H1 (cell line): ENCODE data around the gene STARD3. TPM values are rescaled to one million over a fixed set of nuclear protein-coding genes. Genes with fewer than 3 reads are reported as not detected.

Experiments
- CTCF ChIA-PET: fragments of 300-600 bp; sonication (Branson Sonifier 250); formaldehyde crosslinking; loops from one replicate; lab custom pipeline; 2021; ENCODE audit not compliant: partially characterized antibody; lab: Charles Lee
- POLR2A ChIA-PET: fragments of 300-600 bp; sonication (Branson Sonifier 250); formaldehyde crosslinking; loops from one replicate; lab custom pipeline; 2021; ENCODE audit warnings: inconsistent platforms; ENCODE audit not compliant: partially characterized antibody; lab: Charles Lee
- DNase-seq, 2 experiments: peaks; one replicate each; pipeline versions ENCODE4 v3.0.0 to v3.0.0-alpha.2; 2010 to 2022; ENCODE audit warnings: low spot score in 2 of 2, low read depth in 1 of 2, mixed read lengths in 1 of 2
- FAIRE-seq: peaks from 2 replicates; lab custom pipeline; 2011; peaks lifted over from hg19 to GRCh38; lab: Jason Lieb, UNC
- H2AFZ ChIP-seq: 2 replicates; pipeline ENCODE4 v1.8.1; 2012; ENCODE audit warnings: low read length, inconsistent platforms
- H2AK5ac ChIP-seq: 2 replicates; pipeline ENCODE4 v1.6.1; 2013; ENCODE audit warnings: low read depth, low read length
- H2BK120ac ChIP-seq: replicated peaks from 2 replicates; pipeline ENCODE3; 2013; ENCODE audit warnings: low read depth, low read length, inconsistent platforms
- H2BK12ac ChIP-seq: 2 replicates; pipeline ENCODE4 v1.6.1; 2013; ENCODE audit warnings: low read depth, low read length
- H2BK15ac ChIP-seq: 2 replicates; pipeline ENCODE4 v1.6.1; 2013; ENCODE audit warnings: low read length
- H2BK20ac ChIP-seq: 2 replicates; pipeline ENCODE4 v1.6.1; 2013; ENCODE audit warnings: low read length
- H2BK5ac ChIP-seq: 2 replicates; pipeline ENCODE4 v1.6.1; 2013; ENCODE audit warnings: low read depth, low read length
- H3K14ac ChIP-seq: 2 replicates; pipeline ENCODE4 v1.6.1; 2013; ENCODE audit warnings: inconsistent platforms; ENCODE audit not compliant: insufficient read length
- H3K18ac ChIP-seq: 2 replicates; pipeline ENCODE4 v1.6.1; 2013; ENCODE audit warnings: low read length; ENCODE audit errors: extremely low read depth
- H3K23ac ChIP-seq: 2 replicates; pipeline ENCODE4 v1.6.1; 2013; ENCODE audit warnings: inconsistent platforms; ENCODE audit not compliant: insufficient read length
- H3K23me2 ChIP-seq: 2 replicates; pipeline ENCODE4 v1.6.1; 2013; ENCODE audit warnings: low read depth, low read length
- H3K27ac ChIP-seq: 2 replicates; pipeline ENCODE4 v1.6.1; 2011; ENCODE audit warnings: low read depth, low read length, inconsistent platforms
- H3K27me3 ChIP-seq, 4 experiments: replicated peaks in 1 of 4; 1 replicate in 1 of 4; 2 replicates in 3 of 4; pipeline versions ENCODE4 v1.6.1 to v1.8.1; 2011 to 2013; ENCODE audit warnings: low read length in 3 of 4, mild to moderate bottlenecking in 3 of 4, inconsistent platforms in 2 of 4, mixed read lengths in 2 of 4, moderate library complexity in 1 of 4; ENCODE audit not compliant: control insufficient read depth in 3 of 4, insufficient read depth in 3 of 4; ENCODE audit errors: extremely low read depth in 1 of 4
- H3K36me3 ChIP-seq, 4 experiments: 2 replicates each; pipeline versions ENCODE4 v1.6.1 to v1.8.1; 2011 to 2013; ENCODE audit warnings: mild to moderate bottlenecking in 4 of 4, low read length in 3 of 4, moderate library complexity in 2 of 4, control low read depth in 1 of 4, inconsistent platforms in 1 of 4; ENCODE audit not compliant: insufficient read depth in 4 of 4, control insufficient read depth in 2 of 4
- H3K4ac ChIP-seq: replicated peaks from 2 replicates; pipeline ENCODE3; 2013; ENCODE audit warnings: low read length, low read depth, mixed read lengths, inconsistent platforms; ENCODE audit not compliant: insufficient read length
- H3K4me1 ChIP-seq, 4 experiments: replicated peaks in 1 of 4; 1 replicate in 1 of 4; 2 replicates in 3 of 4; pipeline versions ENCODE4 v1.6.1 to v1.8.1; 2011 to 2013; ENCODE audit warnings: low read length in 3 of 4, inconsistent platforms in 2 of 4, mixed read lengths in 1 of 4; ENCODE audit not compliant: insufficient read depth in 4 of 4, control insufficient read depth in 3 of 4
- H3K4me2 ChIP-seq, 2 experiments: 2 replicates each; pipeline versions ENCODE4 v1.6.1 to v1.8.1; 2011 to 2013; ENCODE audit warnings: low read depth in 2 of 2, low read length in 2 of 2, control low read depth in 1 of 2, inconsistent platforms in 1 of 2, mild to moderate bottlenecking in 1 of 2; ENCODE audit not compliant: insufficient read depth in 1 of 2
- H3K4me3 ChIP-seq, 4 experiments: fragments of 200-600, 300-600 bp in 1 of 4; sonication (generic), shearing (Covaris generic), sonication (Bioruptor Twin) in 1 of 4; 2 replicates each; pipeline versions ENCODE4 v1.5.1 to v1.8.1; 2011 to 2016; ENCODE audit warnings: low read length in 4 of 4, low read depth in 3 of 4, control low read depth in 2 of 4, inconsistent platforms in 2 of 4, mild to moderate bottlenecking in 2 of 4, mixed read lengths in 1 of 4, moderate library complexity in 1 of 4; ENCODE audit not compliant: insufficient read depth in 2 of 4; ENCODE audit errors: extremely low read depth in 1 of 4
- H3K56ac ChIP-seq: replicated peaks from 2 replicates; pipeline ENCODE3; 2013; ENCODE audit warnings: low read depth, mild to moderate bottlenecking, mixed read lengths, low read length, inconsistent platforms; ENCODE audit not compliant: insufficient read length
- H3K79me1 ChIP-seq: 2 replicates; pipeline ENCODE4 v1.6.1; 2013; ENCODE audit warnings: low read depth, low read length, control low read depth
- H3K79me2 ChIP-seq, 2 experiments: 2 replicates each; pipeline versions ENCODE4 v1.6.1 to v1.8.1; 2012 to 2013; ENCODE audit warnings: low read length in 2 of 2, mild to moderate bottlenecking in 2 of 2, inconsistent platforms in 1 of 2; ENCODE audit not compliant: insufficient read depth in 2 of 2, control insufficient read depth in 1 of 2
- H3K9ac ChIP-seq, 4 experiments: replicated peaks in 1 of 4; 1 replicate in 1 of 4; 2 replicates in 3 of 4; pipeline versions ENCODE4 v1.6.1 to v1.8.1; 2011 to 2013; ENCODE audit warnings: low read depth in 3 of 4, low read length in 3 of 4, control low read depth in 2 of 4, mild to moderate bottlenecking in 2 of 4, moderate library complexity in 2 of 4, inconsistent platforms in 1 of 4; ENCODE audit errors: extremely low read depth in 1 of 4
- H3K9me3 ChIP-seq, 2 experiments: 2 replicates each; pipeline versions ENCODE4 v1.6.1 to v1.8.1; 2012 to 2013; ENCODE audit warnings: mild to moderate bottlenecking in 2 of 2, moderate library complexity in 2 of 2, control low read depth in 1 of 2, inconsistent platforms in 1 of 2, low read depth in 1 of 2, low read length in 1 of 2, mixed read lengths in 1 of 2; ENCODE audit not compliant: insufficient read depth in 2 of 2
- H4K20me1 ChIP-seq, 2 experiments: replicated peaks in 1 of 2; 2 replicates each; pipeline versions ENCODE3 to v1.8.1; 2011 to 2013; ENCODE audit warnings: inconsistent platforms in 2 of 2, low read length in 2 of 2, mild to moderate bottlenecking in 1 of 2; ENCODE audit not compliant: insufficient read depth in 2 of 2, control insufficient read depth in 1 of 2
- H4K5ac ChIP-seq: 2 replicates; pipeline ENCODE4 v1.6.1; 2013; ENCODE audit warnings: low read length, low read depth, mixed read lengths, inconsistent platforms; ENCODE audit not compliant: insufficient read length
- H4K8ac ChIP-seq: 2 replicates; pipeline ENCODE4 v1.8.0; 2013; ENCODE audit warnings: mild to moderate bottlenecking, moderate library complexity, low read length, inconsistent platforms; ENCODE audit not compliant: insufficient read depth; ENCODE audit errors: extremely low read depth
- H4K91ac ChIP-seq: replicated peaks from 2 replicates; pipeline ENCODE3; 2013; ENCODE audit warnings: low read length, mixed read lengths, inconsistent platforms; ENCODE audit not compliant: insufficient read length
- CBX8 ChIP-seq: fragments of 300-800, 300-1000 bp; sonication (generic); IDR thresholded peaks from 2 replicates; pipeline ENCODE4 v1.7.1; 2016; ENCODE audit warnings: low read depth, low read length, borderline replicate concordance
- GTF2F1 ChIP-seq: IDR thresholded peaks from 2 replicates; pipeline ENCODE4 v1.6.1; 2012; ENCODE audit warnings: low read depth, low read length, improper control_type of control experiment, borderline replicate concordance
- HDAC2 ChIP-seq, 2 experiments: fragments of 300-600 bp in 1 of 2; sonication (generic) in 1 of 2; IDR thresholded peaks; 2 replicates each; pipeline ENCODE4 v1.6.1; 2011 to 2012; ENCODE audit warnings: low read depth in 2 of 2, low read length in 2 of 2, mild to moderate bottlenecking in 2 of 2, moderate library complexity in 2 of 2, borderline replicate concordance in 1 of 2, inconsistent platforms in 1 of 2
- HDAC6 ChIP-seq: IDR thresholded peaks from one replicate; pipeline ENCODE4 v1.7.1; 2012; ENCODE audit warnings: low read depth, mild to moderate bottlenecking, inconsistent platforms, low read length, moderate library complexity
- KDM1A ChIP-seq: fragments of 200-600, 300-600 bp; sonication (generic); IDR thresholded peaks from 2 replicates; pipeline ENCODE4 v1.7.1; 2016; ENCODE audit warnings: mild to moderate bottlenecking, low read length, borderline replicate concordance
- NRF1 ChIP-seq: IDR thresholded peaks from 2 replicates; pipeline ENCODE4 v1.6.1; 2011; ENCODE audit warnings: mild to moderate bottlenecking, low read depth, low read length, improper control_type of control experiment
- PHF8 ChIP-seq: fragments of 200-600 bp; sonication (generic); conservative IDR thresholded peaks from 2 replicates; pipeline ENCODE4 v1.7.1; 2012; ENCODE audit warnings: low read depth, mild to moderate bottlenecking, inconsistent platforms, low read length, moderate library complexity
- SIRT6 ChIP-seq: IDR thresholded peaks from one replicate; pipeline ENCODE4 v1.7.1; 2012; ENCODE audit warnings: low read length, inconsistent platforms
- SRF ChIP-seq: IDR thresholded peaks from 2 replicates; pipeline ENCODE4 v1.6.1; 2011; ENCODE audit warnings: mild to moderate bottlenecking, low read depth, low read length, moderate library complexity
- USF2 ChIP-seq: IDR thresholded peaks from 2 replicates; pipeline ENCODE4 v1.6.1; 2011; ENCODE audit warnings: low read length, improper control_type of control experiment
- ZNF274 ChIP-seq: IDR thresholded peaks from 2 replicates; pipeline ENCODE4 v1.7.0; 2012; ENCODE audit warnings: low read length, borderline replicate concordance; ENCODE audit errors: extremely low read depth
- WGBS, 2 experiments: shearing (Covaris generic) in 1 of 2; methylation state at CpG; one replicate each; pipeline versions ENCODE4 v1.1.6 to v1.1.7; 2013 to 2015; ENCODE audit warnings: low lambda C conversion rate in 2 of 2, mixed read lengths in 2 of 2, inconsistent platforms in 1 of 2, low coverage in 1 of 2, missing lambda C conversion rate in 1 of 2; ENCODE audit not compliant: insufficient replicate concordance in 2 of 2, insufficient coverage in 1 of 2, insufficient read length in 1 of 2; ENCODE audit errors: extremely low coverage in 1 of 2, missing lambda C conversion rate in 1 of 2; 5-methylcytosine and 5-hydroxymethylcytosine counted together
- polyA plus RNA-seq, 7 experiments: library from polyadenylated mRNA; depleted of rRNA in 3 of 7; stranded (reverse) in 5 of 7; unstranded in 2 of 7; fragments of >200 nt in 5 of 7; fragments of 200-250 nt in 2 of 7; gene quantifications; 1 replicate in 5 of 7; 2 replicates in 1 of 7; 4 replicates in 1 of 7; pipeline versions ENCODE4 v1.2.1 to v1.2.3, GENCODE V29; 2011 to 2013; ENCODE audit warnings: missing spikeins in 2 of 7, mixed read lengths in 2 of 7
- total RNA-seq: library from RNA; stranded (reverse); fragmentation: NEBNext Ultra II Directional; extraction: Animal tissue kit (Norgen Biotek cat#: 25700); gene quantifications from 2 replicates; pipeline ENCODE4 v1.2.1, GENCODE V29; 2021

The STARD3 gene
- total and polyA plus RNA-seq, 2 of the 8 experiments (the other 6 are each of a cell fraction or from before 2014, with no cell fraction given): 47.6 to 80.3 TPM

GRCh38 chr17:39679521-39680192 is 42.7 kb downstream of the STARD3 start:
- Histone ChIP-seq H3K4me1 (peaks cover 0 to 8% (median 5%) of the 10 kb centered on the region in 4 experiments; a peak in 5 of 7 replicates), H3K4me2 (no peak overlapping the region), H2BK15ac (no peak overlapping the region), H3K4me3 (no peak overlapping the region), H3K4ac (no peak overlapping the region), H3K27me3 (no peaks in the 10 kb centered on the region), H3K56ac (no peak overlapping the region), H2BK5ac (no peak overlapping the region), H3K23me2 (no peaks in the 10 kb centered on the region), H4K91ac (no peak overlapping the region), H4K20me1 (no peaks in the 10 kb centered on the region), H3K36me3 (peaks cover 0 to 3% (median 1%) of the 10 kb centered on the region in 4 experiments; a peak in 4 of 8 replicates), H3K79me2 (no peaks in the 10 kb centered on the region), H3K9ac (no peak overlapping the region), H2AFZ (no peak overlapping the region), H2BK120ac (no peak overlapping the region), H3K14ac (no peak overlapping the region), H2AK5ac (0 out of 2 replicates have a peak overlapping the region, but pooled peaks have one; percentile 24), H3K27ac (no peak overlapping the region), H2BK12ac (peak overlapping the region; percentile 68; the same call in 1 of the 2 replicates), H4K5ac (no peak overlapping the region), H3K9me3 (no peaks in the 10 kb centered on the region), H3K79me1 (no peaks in the 10 kb centered on the region), H4K8ac (no peak overlapping the region), H2BK20ac (no peak overlapping the region), H3K18ac (no peak overlapping the region; the same call in 1 of the 2 replicates), H3K23ac (no peak overlapping the region)
- ChIA-PET CTCF (interaction anchor here (0.6 to 52.4 kb wide), 18 partner anchors 10 to 308 kb away, joined by 3 to 1885 read pairs (median 3); partner anchors contain the start of genes ERBB2, PNMT, PPP1R1B and STARD3), POLR2A (interaction anchor here (0.5 to 38.1 kb wide), 5 partner anchors 4 to 335 kb away, joined by 3 to 708 read pairs (median 3); partner anchors contain the start of genes ERBB2, PGAP3, PNMT and TCAP)
- FAIRE-seq (no peak), DNase-seq (no peak)
- WGBS, 2 experiments: 92% methylated on average over 12 of the region's 12 CpGs; no CpG with 5 or more reads in 1 of the 2 experiments
- TF ChIP-seq PHF8: no peak
- TF ChIP-seq CBX8: no peak
- TF ChIP-seq USF2: no peak
- no peak for TF ChIP-seq GTF2F1
- TF ChIP-seq SIRT6: no peak
- no peak for TF ChIP-seq HDAC2 (IDR thresholded peaks at IDR 0.05; ENCODE audit: borderline replicate concordance in 1 of 2, low read depth in 2 of 2, low read length in 2 of 2)
- TF ChIP-seq HDAC6: no peak
- TF ChIP-seq SRF: no peak
- TF ChIP-seq NRF1: no peak
- no peak for TF ChIP-seq KDM1A
- no peak for TF ChIP-seq ZNF274
